Adrenal gland (tissue), 12 donors: Measurements from ENCODE around the gene C1QTNF12. TPM values are rescaled to one million over a fixed set of nuclear protein-coding genes. Genes with fewer than 3 reads are reported as not detected.

ENCODE experiments used
- DNase-seq, 7 donors: peaks; one replicate each; pipeline ENCODE4 v3.0.0-alpha.2; 2019 to 2020
- H3K27ac ChIP-seq, 5 donors: fragments of 200-600 bp; sonication (generic) in 4 of 5; 1 replicate in 3 of 5; 2 replicates in 2 of 5; pipeline versions ENCODE4 v1.5.1 to v1.8.0; 2016 to 2020; ENCODE audit warnings: mild to moderate bottlenecking in 1 of 5
- H3K27me3 ChIP-seq: fragments of 200-600 bp; 2 replicates; pipeline ENCODE4 v1.8.0; 2021
- H3K36me3 ChIP-seq, 2 donors: fragments of 200-600 bp; replicated peaks in 1 of 2; 1 replicate in 1 of 2; 2 replicates in 1 of 2; pipeline versions ENCODE4 v1.5.1 to v1.8.0; 2018 to 2022
- H3K4me1 ChIP-seq, 2 donors: fragments of 200-600 bp; replicated peaks in 1 of 2; 1 replicate in 1 of 2; 2 replicates in 1 of 2; pipeline versions ENCODE4 v1.5.1 to v1.8.0; 2018 to 2021
- H3K4me3 ChIP-seq, 4 donors: fragments of 200-600 bp; sonication (generic) in 3 of 4; one replicate each; pipeline ENCODE4 v1.5.1; 2016 to 2018
- H3K9me3 ChIP-seq, 3 donors: fragments of 200-600 bp; sonication (generic) in 1 of 3; replicated peaks in 1 of 3; 1 replicate in 2 of 3; 2 replicates in 1 of 3; pipeline versions ENCODE4 v1.5.1 to v1.8.0; 2016 to 2021
- POLR2A ChIP-seq, 2 donors: fragments of 450-650 bp; IDR thresholded peaks; one replicate each; pipeline ENCODE4 v1.6.1; 2017; ENCODE audit warnings: antibody characterized with exemption in 2 of 2, mild to moderate bottlenecking in 2 of 2, moderate library complexity in 1 of 2
- WGBS, 4 donors: extraction: QIAGEN DNeasy Blood & Tissue Kit in 2 of 4; methylation state at CpG; one replicate each; pipeline versions ENCODE4 v1.1.5 to v1.1.7; 2013 to 2017; 5-methylcytosine and 5-hydroxymethylcytosine counted together
- intact Hi-C, 2 donors: fragments of 100-400 bp; cut with DNase I; formaldehyde crosslinking; loops; one replicate each; pipeline versions ENCODE4 v1.14.1 to v1.15.0; 2022 to 2023
- polyA plus RNA-seq, 3 donors: library from polyadenylated mRNA; stranded (reverse); fragments of 200-250 nt in 2 of 3; fragments of 350-450 nt in 1 of 3; fragmentation: Illumina TruSeq in 1 of 3; extraction: RNeasy Lipid Tissue Mini Kit (QIAGEN cat#74804) in 1 of 3; gene quantifications; one replicate each; pipeline ENCODE4 v1.2.3, GENCODE V29; 2013 to 2014
- total RNA-seq, 9 donors: library from RNA; depleted of rRNA in 4 of 9; stranded (reverse); fragments of >200 nt in 4 of 9; fragments of 120-200 nt in 1 of 9; fragmentation: NEBNext Ultra II Directional in 1 of 9; extraction: Animal tissue kit (Norgen Biotek cat#: 25700) in 1 of 9; gene quantifications; one replicate each; pipeline versions ENCODE4 v1.1.0 to v1.2.4, GENCODE V29; 2013 to 2023
- TF ChIP-seq, protein P1 (sequence below), 6 experiments: fragments of 450-650 bp in 4 of 6; fragments of 200-600 bp in 2 of 6; sonication (generic) in 1 of 6; IDR thresholded peaks; 1 replicate in 5 of 6; 2 replicates in 1 of 6; pipeline versions ENCODE4 v1.5.1 to v1.8.0; 2016 to 2021; ENCODE audit warnings: antibody characterized with exemption in 6 of 6, mild to moderate bottlenecking in 2 of 6, moderate library complexity in 1 of 6
- donor health status: healthy with polysubstance abuse.
- donor health status: Bipolar disorder and iron deficiency.
- donor health status: DM: yes; HTN: yes; CAD: no.
- donor health status: DM: no; HTN: no; CAD: no.
- donor health status: DM: no; HTN: no; CAD: no.
- donor health status: DM: yes; HTN: yes; CAD: no.

The C1QTNF12 gene
- total and polyA plus RNA-seq, 12 donors = 0.28 to 4.3 (median 1.3) TPM; not detected in 3

- no peak for TF ChIP-seq POLR2A (IDR thresholded peaks at IDR 0.05)
- TF ChIP-seq, protein P1, sequence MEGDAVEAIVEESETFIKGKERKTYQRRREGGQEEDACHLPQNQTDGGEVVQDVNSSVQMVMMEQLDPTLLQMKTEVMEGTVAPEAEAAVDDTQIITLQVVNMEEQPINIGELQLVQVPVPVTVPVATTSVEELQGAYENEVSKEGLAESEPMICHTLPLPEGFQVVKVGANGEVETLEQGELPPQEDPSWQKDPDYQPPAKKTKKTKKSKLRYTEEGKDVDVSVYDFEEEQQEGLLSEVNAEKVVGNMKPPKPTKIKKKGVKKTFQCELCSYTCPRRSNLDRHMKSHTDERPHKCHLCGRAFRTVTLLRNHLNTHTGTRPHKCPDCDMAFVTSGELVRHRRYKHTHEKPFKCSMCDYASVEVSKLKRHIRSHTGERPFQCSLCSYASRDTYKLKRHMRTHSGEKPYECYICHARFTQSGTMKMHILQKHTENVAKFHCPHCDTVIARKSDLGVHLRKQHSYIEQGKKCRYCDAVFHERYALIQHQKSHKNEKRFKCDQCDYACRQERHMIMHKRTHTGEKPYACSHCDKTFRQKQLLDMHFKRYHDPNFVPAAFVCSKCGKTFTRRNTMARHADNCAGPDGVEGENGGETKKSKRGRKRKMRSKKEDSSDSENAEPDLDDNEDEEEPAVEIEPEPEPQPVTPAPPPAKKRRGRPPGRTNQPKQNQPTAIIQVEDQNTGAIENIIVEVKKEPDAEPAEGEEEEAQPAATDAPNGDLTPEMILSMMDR (IDR thresholded peaks at IDR 0.05) = no peak
- H3K9me3 ChIP-seq = no peaks in the 10 kb centered on the region
- intact Hi-C loops = no loop called here
- WGBS, 4 donors = 57 to 87% (median 67%) methylated on average over 3 to 25 of the region's 25 CpGs
- DNase-seq = no peak
- H3K27ac ChIP-seq = no peak overlapping the region
- H3K4me3 ChIP-seq = no peak overlapping the region
- H3K36me3 ChIP-seq = peaks cover 0 to 2% of the 10 kb centered on the region in 2 donors
- H3K4me1 ChIP-seq = no peaks in the 10 kb centered on the region
- H3K27me3 ChIP-seq = peaks cover 13% of the 10 kb centered on the region
Measured at GRCh38 chr1:1247341-1247913, 905 bp upstream of the C1QTNF12 start.

GRCh38 chr1:1245817-1246576 lies 525 bp downstream of the C1QTNF12 start:
- TF ChIP-seq, protein P1 (IDR thresholded peaks at IDR 0.05) = no peak
- TF ChIP-seq POLR2A (IDR thresholded peaks at IDR 0.05) = no peak
- H3K4me1 ChIP-seq = no peaks in the 10 kb centered on the region
- H3K27ac ChIP-seq = no peak overlapping the region
- H3K27me3 ChIP-seq = peaks cover 13% of the 10 kb centered on the region
- no peak overlapping the region for H3K4me3 ChIP-seq
- no peaks in the 10 kb centered on the region for H3K36me3 ChIP-seq
- DNase-seq = no peak
- H3K9me3 ChIP-seq = no peaks in the 10 kb centered on the region
- WGBS, 4 donors = 32 to 49% (median 43%) methylated on average over 15 to 45 of the region's 45 CpGs; no CpG with 5 or more reads in 1 of the 4 donors
- intact Hi-C loops = no loop called here

- H3K27me3 ChIP-seq = peaks cover 13% of the 10 kb centered on the region
Measured at GRCh38 chr1:1245178-1245816, 1.2 kb downstream of the C1QTNF12 start.

More at GRCh38 chr1:1245178-1245816, 1.2 kb downstream of the C1QTNF12 start:
- Histone ChIP-seq H3K4me3 (no peak overlapping the region), H3K4me1 (no peaks in the 10 kb centered on the region), H3K36me3 (no peaks in the 10 kb centered on the region), H3K9me3 (no peaks in the 10 kb centered on the region), H3K27ac (no peak overlapping the region)
- DNase-seq = no peak
- intact Hi-C loops = no loop called here
- WGBS, 4 donors = 60 to 84% (median 75%) methylated on average over 5 to 22 of the region's 23 CpGs
- TF ChIP-seq POLR2A (IDR thresholded peaks at IDR 0.05) = no peak
- TF ChIP-seq, protein P1 (IDR thresholded peaks at IDR 0.05) = no peak
